Right cardiac atrium (tissue), 5 donors: ENCODE data around the gene ACADM. TPM values are rescaled to one million over a fixed set of nuclear protein-coding genes. Genes with fewer than 3 reads are reported as not detected.
A peak's percentile ranks its signal among the peaks of the same experiment; 100 is the strongest.
"Not testable (repeated sequence)": the region's sequence is repeated elsewhere in the genome, so short reads cannot be mapped to it uniquely, and the experiment has no call there.

Source experiments
- ATAC-seq, 2 donors: fragments of 200-7000 bp; cut with Tn5 transposase; one replicate each; pipeline versions ENCODE4 v1.8.0 to v1.9.1; 2020; ENCODE audit warnings: moderate library complexity in 2 of 2, mild to moderate bottlenecking in 1 of 2
- DNase-seq, 3 donors: peaks; one replicate each; pipeline ENCODE4 v3.0.0-alpha.2; 2020
- H3K27ac ChIP-seq: one replicate; pipeline ENCODE4 v1.5.1; 2013; ENCODE audit warnings: mild to moderate bottlenecking, low read length, control low read depth, moderate library complexity
- H3K27me3 ChIP-seq: one replicate; pipeline ENCODE4 v1.6.1; 2013; ENCODE audit not compliant: control insufficient read depth, insufficient read depth
- H3K4me1 ChIP-seq: one replicate; pipeline ENCODE4 v1.6.1; 2013; ENCODE audit warnings: low read length; ENCODE audit not compliant: control insufficient read depth, insufficient read depth
- H3K4me3 ChIP-seq: one replicate; pipeline ENCODE4 v1.5.1; 2013; ENCODE audit warnings: low read length, control low read depth
- H3K9me3 ChIP-seq: one replicate; pipeline ENCODE4 v1.6.1; 2013; ENCODE audit warnings: low read length; ENCODE audit not compliant: control insufficient read depth
- WGBS: extraction: QIAGEN DNeasy Blood & Tissue Kit; methylation state at CpG from one replicate; pipeline ENCODE4 v1.1.7; 2013; 5-methylcytosine and 5-hydroxymethylcytosine counted together
- intact Hi-C, 4 donors: fragments of 100-400 bp; cut with DNase I; formaldehyde crosslinking; loops; one replicate each; pipeline versions ENCODE4 v1.11.0 to v1.14.0; 2022 to 2023
- polyA plus RNA-seq: library from polyadenylated mRNA; stranded (reverse); fragments of 200-250 nt; gene quantifications from one replicate; pipeline ENCODE4 v1.2.3, GENCODE V29; 2013
- total RNA-seq, 4 donors: library from RNA; stranded (reverse); fragmentation: NEBNext Ultra II Directional; extraction: Animal tissue kit (Norgen Biotek cat#: 25700); gene quantifications; one replicate each; pipeline ENCODE4 v1.2.1, GENCODE V29; 2021
- donor health status: healthy with polysubstance abuse.
- donor health status: DM: no; HTN: yes; CAD: no.
- donor health status: DM: no; HTN: no; CAD: no.
- donor health status: DM: no; HTN: yes; CAD: no; lungs with severe emphysema.
- donor health status: DM: yes; HTN: yes; CAD: no.

Gene ACADM
- total and polyA plus RNA-seq, 5 donors = 105 to 197 (median 181) TPM

DNA sequence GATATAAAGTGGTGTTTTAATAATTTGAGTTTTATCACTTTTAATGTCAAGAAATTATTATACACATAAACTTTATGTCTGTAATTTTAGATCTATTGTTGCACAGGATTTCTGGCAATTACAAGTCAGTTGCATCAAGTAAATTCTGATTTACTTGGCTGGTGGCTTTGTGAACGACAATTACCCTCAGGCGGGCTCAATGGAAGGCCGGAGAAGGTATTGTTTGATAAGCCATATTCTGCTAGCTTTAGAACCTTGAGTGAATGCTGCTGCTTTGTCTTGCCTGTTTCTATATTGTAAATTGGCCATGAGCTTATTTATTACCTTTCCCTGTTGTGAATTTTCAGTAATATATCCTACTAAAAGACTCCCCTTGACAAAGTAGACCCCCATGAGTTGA lies 67.6 kb downstream of the ACADM start:
- intact Hi-C loops = no loop called here
- peaks cover 2% of the 10 kb centered on the region for H3K4me1 ChIP-seq
- 94% methylated on average over 3 of the region's 3 CpGs for WGBS
- no peaks in the 10 kb centered on the region for H3K9me3 ChIP-seq
- H3K27ac ChIP-seq = no peak overlapping the region
- ATAC-seq (no peak), DNase-seq (no peak)
- no peak overlapping the region for H3K4me3 ChIP-seq
- no peaks in the 10 kb centered on the region for H3K27me3 ChIP-seq

DNA sequence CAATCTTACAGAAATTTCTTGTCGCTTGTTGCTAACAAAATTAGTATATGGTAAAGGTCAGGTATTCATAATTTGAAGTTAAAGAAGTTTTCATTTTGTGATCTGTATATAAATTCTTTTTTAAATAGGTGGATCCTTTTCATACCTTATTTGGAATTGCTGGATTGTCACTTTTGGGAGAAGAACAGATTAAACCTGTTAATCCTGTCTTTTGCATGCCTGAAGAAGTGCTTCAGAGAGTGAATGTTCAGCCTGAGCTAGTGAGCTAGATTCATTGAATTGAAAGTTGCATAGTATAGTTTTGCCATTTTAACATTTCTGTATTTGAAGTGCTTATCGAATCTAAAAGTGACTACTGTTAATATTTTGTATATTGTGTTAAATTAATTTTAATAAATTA lies 69.9 kb downstream of the ACADM start:
- Histone ChIP-seq H3K27ac (no peak overlapping the region), H3K9me3 (no peaks in the 10 kb centered on the region), H3K4me3 (no peak overlapping the region), H3K4me1 (no peaks in the 10 kb centered on the region), H3K27me3 (no peaks in the 10 kb centered on the region)
- ATAC-seq (no peak), DNase-seq (no peak)
- intact Hi-C loops = no loop called here
- WGBS = 97% methylated on average over 2 of the region's 2 CpGs

DNA sequence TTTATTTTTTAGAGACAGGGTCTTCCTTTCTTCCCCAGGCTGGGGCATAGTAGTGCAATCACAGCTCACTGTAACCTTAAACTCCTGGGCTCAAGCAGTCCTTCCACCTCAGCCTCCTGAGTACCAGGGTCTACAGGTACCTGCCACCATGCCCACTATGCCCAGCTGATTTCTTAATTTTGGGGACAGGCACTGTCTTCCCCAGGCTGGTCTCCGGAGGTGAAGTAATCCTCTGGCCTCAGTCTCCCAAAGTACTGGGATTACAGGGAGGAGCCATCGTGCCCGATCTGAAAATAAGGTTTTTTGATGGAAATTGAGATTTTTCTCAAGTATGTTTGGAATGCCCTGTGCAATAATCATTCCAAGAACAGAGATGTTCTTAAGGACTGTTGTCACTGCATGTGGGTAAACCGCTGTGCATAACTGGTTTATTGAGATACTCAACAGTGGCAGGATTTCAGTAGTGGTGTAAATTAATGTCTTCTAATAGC lies 71.2 kb downstream of the ACADM start:
- WGBS = 95% methylated on average over 4 of the region's 4 CpGs
- Histone ChIP-seq H3K27ac (no peak overlapping the region), H3K27me3 (no peaks in the 10 kb centered on the region), H3K4me3 (no peak overlapping the region), H3K9me3 (no peaks in the 10 kb centered on the region), H3K4me1 (no peaks in the 10 kb centered on the region)
- intact Hi-C loops = no loop called here
- no peak for ATAC-seq
- no peak for DNase-seq

DNA sequence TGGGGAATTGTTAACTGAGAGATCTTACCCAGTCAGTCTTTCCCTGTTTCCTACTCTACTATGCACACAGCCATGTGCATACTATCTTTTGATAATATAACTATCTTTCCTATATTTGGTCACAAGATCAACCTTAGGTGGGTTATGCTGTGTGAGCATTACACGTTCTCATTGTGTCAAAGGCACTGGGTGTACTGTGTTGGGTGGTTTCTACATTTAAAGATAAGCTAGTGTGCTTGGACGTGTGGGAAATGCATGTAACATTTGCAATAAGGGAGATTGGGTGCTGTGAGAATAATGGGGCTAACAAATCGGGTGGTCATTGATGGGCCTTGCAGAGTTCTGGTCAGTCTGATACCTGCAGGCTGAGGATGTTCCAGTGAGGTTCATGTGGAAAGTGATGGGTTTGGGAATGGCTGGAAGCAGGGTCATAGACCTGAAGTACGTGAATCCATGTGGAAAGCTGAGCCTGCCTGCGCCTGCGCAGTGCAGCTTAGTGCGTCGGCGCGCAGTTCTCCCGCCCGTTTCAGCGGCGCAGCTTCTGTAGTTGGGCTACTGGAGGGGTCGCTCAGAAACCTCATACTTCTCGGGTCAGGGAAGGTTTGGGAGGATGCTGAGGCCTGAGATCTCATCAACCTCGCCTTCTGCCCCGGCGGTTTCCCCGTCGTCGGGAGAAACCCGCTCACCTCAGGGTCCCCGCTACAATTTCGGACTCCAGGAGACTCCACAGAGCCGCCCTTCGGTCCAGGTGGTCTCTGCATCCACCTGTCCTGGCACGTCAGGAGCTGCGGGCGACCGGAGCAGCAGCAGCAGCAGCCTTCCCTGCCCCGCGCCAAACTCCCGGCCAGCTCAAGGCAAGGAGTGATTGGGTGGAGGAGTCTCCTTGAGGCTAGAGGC lies 72.1 kb downstream of the ACADM start, which contains the start of gene MSH4:
Gene MSH4 (plus strand): TSS at position 507 of the 897 bp plus-strand sequence. CDS start 104 bp downstream, at position 611.
- H3K4me1 ChIP-seq = no peaks in the 10 kb centered on the region
- ATAC-seq (peak; percentile 41 to 50), DNase-seq (peak in 2 of 3 donors; percentile 57 to 58)
- no peaks in the 10 kb centered on the region for H3K27me3 ChIP-seq
- intact Hi-C loops = no loop called here
- no peak within 1 kb of the TSS for H3K4me3 ChIP-seq
- no peak within 1 kb of the TSS for H3K27ac ChIP-seq
- H3K9me3 ChIP-seq = no peaks in the 10 kb centered on the region
- WGBS = 86% methylated on average over 34 of the region's 34 CpGs

DNA sequence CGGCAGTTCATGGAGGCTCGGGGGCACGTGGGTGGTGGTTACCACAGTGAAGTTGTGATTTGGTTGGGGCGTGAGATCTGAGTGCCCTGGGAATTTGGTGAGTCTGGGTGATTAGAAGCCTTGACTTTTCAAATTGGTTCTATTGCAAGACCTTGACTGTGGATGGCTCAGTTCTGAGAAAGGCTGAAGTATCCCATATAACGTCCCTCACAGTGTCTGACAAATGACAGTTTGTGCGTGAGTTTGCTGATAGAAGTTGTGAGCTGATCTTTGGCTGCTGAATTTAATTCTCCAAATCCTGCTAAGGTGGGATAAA lies 72.7 kb downstream of the ACADM start:
- no peaks in the 10 kb centered on the region for H3K4me1 ChIP-seq
- ATAC-seq (no peak), DNase-seq (no peak)
- H3K27ac ChIP-seq = no peak overlapping the region
- no peaks in the 10 kb centered on the region for H3K27me3 ChIP-seq
- intact Hi-C loops = no loop called here
- no peak overlapping the region for H3K4me3 ChIP-seq
- 87% methylated on average over 6 of the region's 6 CpGs for WGBS
- no peaks in the 10 kb centered on the region for H3K9me3 ChIP-seq

DNA sequence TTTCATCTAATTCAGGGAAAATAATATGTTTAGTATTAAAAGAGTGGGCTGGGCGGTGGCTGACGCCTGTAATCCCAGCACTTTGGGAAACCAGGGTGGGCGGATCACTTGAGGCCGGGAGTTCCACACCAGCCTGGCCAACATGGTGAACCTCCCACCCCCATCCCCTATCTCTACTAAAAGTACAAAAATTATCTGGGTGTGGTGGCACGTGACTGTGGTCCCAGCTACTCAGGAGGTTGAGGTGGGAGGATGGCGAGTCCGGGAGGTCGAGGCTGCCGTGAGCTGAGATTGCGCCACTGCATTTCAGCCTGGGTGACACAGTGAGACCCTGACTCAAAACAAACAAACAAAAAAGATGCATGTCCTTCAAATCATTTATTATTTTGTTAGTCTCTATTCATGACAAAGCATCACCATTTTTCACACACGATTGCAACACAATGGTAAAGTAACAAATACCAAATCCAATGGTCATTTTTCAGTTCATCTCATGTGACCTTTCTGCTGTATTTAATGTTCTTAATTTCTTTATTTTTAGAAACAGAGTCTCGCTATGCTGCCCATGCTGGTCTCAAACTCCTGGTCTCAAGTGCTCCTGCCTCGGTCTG lies 73.2 kb downstream of the ACADM start:
- Histone ChIP-seq H3K4me1 (no peaks in the 10 kb centered on the region), H3K27me3 (no peaks in the 10 kb centered on the region), H3K9me3 (no peaks in the 10 kb centered on the region), H3K4me3 (no peak overlapping the region), H3K27ac (no peak overlapping the region)
- DNase-seq (no peak), ATAC-seq (no peak)
- WGBS = 92% methylated on average over 13 of the region's 13 CpGs
- intact Hi-C loops = no loop called here

DNA sequence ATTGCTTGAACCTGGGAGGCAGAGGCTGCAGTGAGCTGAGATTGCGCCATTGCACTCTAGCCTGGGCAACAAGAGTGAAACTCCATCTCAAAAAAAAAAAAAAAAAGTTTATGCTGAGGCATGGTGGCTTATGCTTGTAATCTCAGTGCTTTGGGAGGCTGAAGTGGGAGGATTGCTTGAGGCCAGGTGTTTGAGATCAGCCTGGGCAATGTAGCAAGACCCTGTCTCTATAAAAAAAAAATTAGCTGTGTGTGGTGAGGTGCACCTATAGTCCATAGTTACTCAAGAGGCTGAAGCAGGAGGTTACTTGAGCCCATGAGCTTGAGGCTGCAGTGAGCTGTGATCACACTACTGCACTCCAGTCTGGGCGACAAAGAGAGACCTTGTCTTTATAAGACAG lies 77.0 kb downstream of the ACADM start:
- DNase-seq, H3K9me3 ChIP-seq, H3K27ac ChIP-seq, intact Hi-C loops, ATAC-seq, H3K4me1 ChIP-seq, H3K4me3 ChIP-seq, H3K27me3 ChIP-seq: not testable (repeated sequence)
- WGBS = 92% methylated on average over 2 of the region's 2 CpGs

DNA sequence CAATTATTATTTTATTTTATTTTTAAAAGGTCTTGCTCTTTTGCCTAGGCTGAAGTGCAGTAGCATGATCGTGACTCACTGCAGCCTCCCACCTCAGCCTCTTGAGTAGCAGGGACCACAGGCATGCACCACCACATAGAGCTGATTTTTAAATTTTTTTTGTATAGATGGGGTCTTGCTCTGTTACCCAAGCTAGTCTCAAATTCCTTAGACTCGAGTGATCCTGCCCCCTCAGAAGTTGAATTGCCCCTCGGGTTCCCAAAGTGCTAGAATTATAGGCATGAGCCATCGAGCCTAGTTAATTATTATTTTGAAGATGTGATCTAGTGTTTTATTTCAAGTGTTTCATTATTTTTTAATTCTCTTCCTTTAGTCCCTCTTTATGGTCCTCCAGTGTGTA lies 84.4 kb downstream of the ACADM start:
- intact Hi-C loops = no loop called here
- H3K4me1 ChIP-seq = no peaks in the 10 kb centered on the region
- H3K9me3 ChIP-seq = no peaks in the 10 kb centered on the region
- H3K4me3 ChIP-seq = no peak overlapping the region
- no peak overlapping the region for H3K27ac ChIP-seq
- ATAC-seq = no peak
- WGBS = 89% methylated on average over 4 of the region's 4 CpGs
- no peaks in the 10 kb centered on the region for H3K27me3 ChIP-seq
- DNase-seq = no peak

DNA sequence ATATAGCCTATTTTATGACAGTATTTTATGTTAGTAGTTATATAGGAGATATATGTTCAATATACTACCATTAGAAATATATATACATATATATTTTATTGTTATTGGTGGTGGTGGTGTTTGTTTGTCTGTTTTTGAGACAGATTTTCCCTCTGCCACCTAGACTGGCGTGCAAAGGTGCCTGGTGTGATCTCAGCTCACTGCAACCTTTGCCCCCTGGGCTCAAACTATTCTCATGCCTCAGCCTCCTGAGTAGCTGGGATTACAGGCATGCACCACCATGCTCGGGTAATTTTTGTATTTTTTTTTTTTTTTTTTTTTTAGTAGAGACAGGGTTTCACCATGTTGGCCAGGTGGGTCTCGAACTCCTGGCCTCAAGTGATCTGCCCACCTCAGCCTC lies 85.6 kb downstream of the ACADM start:
- ATAC-seq, H3K27me3 ChIP-seq, H3K27ac ChIP-seq, DNase-seq, H3K4me1 ChIP-seq, H3K9me3 ChIP-seq, H3K4me3 ChIP-seq, intact Hi-C loops: not testable (repeated sequence)
- 95% methylated on average over 3 of the region's 3 CpGs for WGBS

DNA sequence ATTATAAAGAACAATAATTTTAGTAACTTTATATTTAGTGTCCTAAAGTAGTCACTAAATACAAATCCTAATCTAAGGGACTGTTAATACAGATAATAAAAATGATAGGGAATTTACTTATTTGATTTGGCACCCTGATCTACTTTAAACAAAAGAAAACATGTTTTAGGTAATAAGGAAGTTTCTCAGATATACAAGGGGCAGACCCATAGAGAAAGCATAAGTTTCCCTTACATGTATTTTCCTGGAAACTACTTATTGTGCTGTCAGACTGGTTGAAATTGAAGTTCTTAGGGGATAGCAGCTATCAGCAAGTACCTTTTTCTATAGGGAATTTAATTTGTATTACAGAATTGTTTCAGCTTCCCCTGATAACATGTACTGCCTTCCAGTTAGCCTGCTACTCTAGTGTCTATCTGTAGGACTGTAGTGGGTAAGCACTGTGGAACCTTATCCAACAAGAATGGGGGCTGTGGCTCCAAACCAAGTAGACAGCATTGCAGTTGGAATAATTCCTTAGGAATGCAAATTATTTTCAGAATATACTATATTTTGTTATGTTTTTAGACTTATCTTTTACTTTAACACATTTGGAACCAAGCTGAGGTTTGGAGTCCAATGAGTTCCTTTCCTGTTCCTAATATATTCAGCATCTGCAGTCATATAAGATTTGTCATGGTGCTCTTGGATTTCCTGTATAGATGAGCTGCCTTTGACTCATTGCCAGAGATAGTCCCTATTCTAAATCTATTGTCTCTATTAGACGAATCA lies 86.9 kb downstream of the ACADM start:
- H3K4me1 ChIP-seq = no peaks in the 10 kb centered on the region
- WGBS = 43% methylated on average over 1 of the region's 1 CpG
- DNase-seq (no peak), ATAC-seq (no peak)
- intact Hi-C loops = no loop called here
- no peak overlapping the region for H3K4me3 ChIP-seq
- no peak overlapping the region for H3K27ac ChIP-seq
- H3K9me3 ChIP-seq = no peaks in the 10 kb centered on the region
- no peaks in the 10 kb centered on the region for H3K27me3 ChIP-seq

DNA sequence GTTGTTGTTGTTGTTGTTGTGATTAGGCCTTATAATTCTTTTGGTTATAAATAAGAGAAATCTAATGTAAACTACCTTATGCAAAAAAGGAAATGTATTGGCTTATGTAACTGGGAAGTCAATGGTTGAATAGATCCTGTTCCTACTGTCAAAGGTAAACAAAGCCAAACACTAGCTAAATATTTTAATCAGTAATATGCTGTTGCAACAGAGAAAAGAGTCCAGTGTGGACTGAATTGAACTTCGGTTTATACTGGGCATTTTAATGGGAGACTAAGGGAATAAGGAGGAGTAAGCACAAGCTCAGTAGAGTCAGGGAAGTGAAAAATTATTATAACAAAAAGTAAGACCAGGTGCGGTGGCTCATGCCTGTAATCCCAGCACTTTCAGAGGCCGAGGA lies 87.6 kb downstream of the ACADM start:
- intact Hi-C loops = no loop called here
- no peak overlapping the region for H3K27ac ChIP-seq
- 85% methylated on average over 3 of the region's 3 CpGs for WGBS
- no peaks in the 10 kb centered on the region for H3K4me1 ChIP-seq
- no peak overlapping the region for H3K4me3 ChIP-seq
- no peaks in the 10 kb centered on the region for H3K9me3 ChIP-seq
- ATAC-seq (no peak), DNase-seq (no peak)
- H3K27me3 ChIP-seq = no peaks in the 10 kb centered on the region
